Measurements from ENCODE around the gene DPP6. TPM values are rescaled to one million over a fixed set of nuclear protein-coding genes. Genes with fewer than 3 reads are reported as not detected.

DPP6 gene
- total and polyA plus RNA-seq, 8 donors: 1.0 to 11.2 (median 2.6) TPM

GRCh38 chr7:154644366-154644765 lies 592.2 kb downstream of the DPP6 start:
- intact Hi-C loops (cut with DNase I): no loop called here
- H3K9me3 ChIP-seq: no peaks in the 10 kb centered on the region
- H3K27me3 ChIP-seq: no peaks in the 10 kb centered on the region
- H3K4me3 ChIP-seq: no peak overlapping the region
- FAIRE-seq (no peak), DNase-seq (no peak), ATAC-seq (no peak)
- 81 to 83% methylated on average over 3 of the region's 3 CpGs for WGBS, 2 donors
- TF ChIP-seq CTCF (IDR thresholded peaks at IDR 0.05): no peak
- no peak overlapping the region for H3K27ac ChIP-seq
- no peaks in the 10 kb centered on the region for H3K4me1 ChIP-seq
- H3K36me3 ChIP-seq: no peaks in the 10 kb centered on the region

- Histone ChIP-seq H3K27ac (no peak overlapping the region), H3K27me3 (peaks cover 0 to 1% (median 0%) of the 10 kb centered on the region in 4 donors), H3K4me3 (no peak overlapping the region), H3K4me1 (no peaks in the 10 kb centered on the region), H3K36me3 (no peaks in the 10 kb centered on the region), H3K9me3 (no peaks in the 10 kb centered on the region)
- ATAC-seq (no peak), FAIRE-seq (no peak), DNase-seq (no peak)
- 74 to 77% methylated on average over 11 of the region's 11 CpGs for WGBS, 2 donors
- TF ChIP-seq CTCF (IDR thresholded peaks at IDR 0.05): no peak
- intact Hi-C loops (cut with DNase I): no loop called here
Observed at GRCh38 chr7:154646126-154647013, 594.2 kb downstream of the DPP6 start.

- no peak for TF ChIP-seq CTCF (IDR thresholded peaks at IDR 0.05)
- DNase-seq: no peak
Observed at GRCh38 chr7:154647625-154648024, 595.4 kb downstream of the DPP6 start.

GRCh38 chr7:154649015-154649414 lies 596.8 kb downstream of the DPP6 start:
- 67 to 71% methylated on average over 5 of the region's 5 CpGs for WGBS, 2 donors
- no peak for FAIRE-seq
- DNase-seq: no peak
- TF ChIP-seq CTCF (IDR thresholded peaks at IDR 0.05): no peak
- peaks cover 0 to 4% (median 0%) of the 10 kb centered on the region in 4 donors for H3K27me3 ChIP-seq
- H3K9me3 ChIP-seq: no peaks in the 10 kb centered on the region
- H3K36me3 ChIP-seq: no peaks in the 10 kb centered on the region
- H3K4me3 ChIP-seq: no peak overlapping the region
- intact Hi-C loops (cut with DNase I): no loop called here
- no peak for ATAC-seq
- no peak overlapping the region for H3K27ac ChIP-seq
- H3K4me1 ChIP-seq: no peaks in the 10 kb centered on the region

More at GRCh38 chr7:154647625-154648024, 595.4 kb downstream of the DPP6 start:
- H3K27ac ChIP-seq: no peak overlapping the region
- ATAC-seq (peak in 2 of 4 donors; percentile 12 to 61), FAIRE-seq (no peak)
- no peaks in the 10 kb centered on the region for H3K9me3 ChIP-seq
- WGBS, 2 donors: 63 to 82% methylated on average over 12 of the region's 12 CpGs
- H3K4me3 ChIP-seq: no peak overlapping the region
- no peaks in the 10 kb centered on the region for H3K4me1 ChIP-seq
- H3K36me3 ChIP-seq: no peaks in the 10 kb centered on the region
- peaks cover 0 to 4% (median 0%) of the 10 kb centered on the region in 4 donors for H3K27me3 ChIP-seq
- intact Hi-C loops (cut with DNase I): no loop called here

GRCh38 chr7:154649434-154649833 lies 597.2 kb downstream of the DPP6 start:
- Histone ChIP-seq H3K4me3 (no peak overlapping the region), H3K27ac (no peak overlapping the region), H3K36me3 (no peaks in the 10 kb centered on the region), H3K9me3 (no peaks in the 10 kb centered on the region), H3K4me1 (no peaks in the 10 kb centered on the region), H3K27me3 (peaks cover 0 to 4% (median 0%) of the 10 kb centered on the region in 4 donors)
- ATAC-seq: no peak
- intact Hi-C loops (cut with DNase I): no loop called here
- 71 to 75% methylated on average over 5 of the region's 5 CpGs for WGBS, 2 donors
- DNase-seq: no peak
- no peak for TF ChIP-seq CTCF (IDR thresholded peaks at IDR 0.05)
- FAIRE-seq: no peak
